ENCODE results near the gene RTEL1. TPM values are rescaled to one million over a fixed set of nuclear protein-coding genes. Genes with fewer than 3 reads are reported as not detected.
"Not testable (repeated sequence)": the region's sequence is repeated elsewhere in the genome, so short reads cannot be mapped to it uniquely, and the experiment has no call there.

Gene RTEL1, protein sequence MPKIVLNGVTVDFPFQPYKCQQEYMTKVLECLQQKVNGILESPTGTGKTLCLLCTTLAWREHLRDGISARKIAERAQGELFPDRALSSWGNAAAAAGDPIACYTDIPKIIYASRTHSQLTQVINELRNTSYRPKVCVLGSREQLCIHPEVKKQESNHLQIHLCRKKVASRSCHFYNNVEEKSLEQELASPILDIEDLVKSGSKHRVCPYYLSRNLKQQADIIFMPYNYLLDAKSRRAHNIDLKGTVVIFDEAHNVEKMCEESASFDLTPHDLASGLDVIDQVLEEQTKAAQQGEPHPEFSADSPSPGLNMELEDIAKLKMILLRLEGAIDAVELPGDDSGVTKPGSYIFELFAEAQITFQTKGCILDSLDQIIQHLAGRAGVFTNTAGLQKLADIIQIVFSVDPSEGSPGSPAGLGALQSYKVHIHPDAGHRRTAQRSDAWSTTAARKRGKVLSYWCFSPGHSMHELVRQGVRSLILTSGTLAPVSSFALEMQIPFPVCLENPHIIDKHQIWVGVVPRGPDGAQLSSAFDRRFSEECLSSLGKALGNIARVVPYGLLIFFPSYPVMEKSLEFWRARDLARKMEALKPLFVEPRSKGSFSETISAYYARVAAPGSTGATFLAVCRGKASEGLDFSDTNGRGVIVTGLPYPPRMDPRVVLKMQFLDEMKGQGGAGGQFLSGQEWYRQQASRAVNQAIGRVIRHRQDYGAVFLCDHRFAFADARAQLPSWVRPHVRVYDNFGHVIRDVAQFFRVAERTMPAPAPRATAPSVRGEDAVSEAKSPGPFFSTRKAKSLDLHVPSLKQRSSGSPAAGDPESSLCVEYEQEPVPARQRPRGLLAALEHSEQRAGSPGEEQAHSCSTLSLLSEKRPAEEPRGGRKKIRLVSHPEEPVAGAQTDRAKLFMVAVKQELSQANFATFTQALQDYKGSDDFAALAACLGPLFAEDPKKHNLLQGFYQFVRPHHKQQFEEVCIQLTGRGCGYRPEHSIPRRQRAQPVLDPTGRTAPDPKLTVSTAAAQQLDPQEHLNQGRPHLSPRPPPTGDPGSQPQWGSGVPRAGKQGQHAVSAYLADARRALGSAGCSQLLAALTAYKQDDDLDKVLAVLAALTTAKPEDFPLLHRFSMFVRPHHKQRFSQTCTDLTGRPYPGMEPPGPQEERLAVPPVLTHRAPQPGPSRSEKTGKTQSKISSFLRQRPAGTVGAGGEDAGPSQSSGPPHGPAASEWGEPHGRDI (N-terminal part only)
- 10 to 100 TPM; 12.8 to 15.9 (median 13.8) TPM for polyA plus RNA-seq (ENCODE audit: insufficient read length in 3 of 3)

GRCh38 chr20:63657937-63658748 is at the start of gene RTEL1:
RTEL1 (plus strand) TSS chr20:63658312; CDS start chr20:63659403, 1,091 bp downstream.
- DNase-seq (ENCODE audit: low read depth in 3 of 3, low spot score in 2 of 3): peak; percentile 89 to 91 (median 90)

- DNase-seq (ENCODE audit: low read depth in 3 of 3, low spot score in 2 of 3): no peak
Measured at GRCh38 chr20:63610581-63611435, 47.3 kb upstream of the RTEL1 start.

- DNase-seq (ENCODE audit: low read depth in 3 of 3, low spot score in 2 of 3): no peak
Measured at GRCh38 chr20:63611646-63612045, 46.5 kb upstream of the RTEL1 start.

DNA sequence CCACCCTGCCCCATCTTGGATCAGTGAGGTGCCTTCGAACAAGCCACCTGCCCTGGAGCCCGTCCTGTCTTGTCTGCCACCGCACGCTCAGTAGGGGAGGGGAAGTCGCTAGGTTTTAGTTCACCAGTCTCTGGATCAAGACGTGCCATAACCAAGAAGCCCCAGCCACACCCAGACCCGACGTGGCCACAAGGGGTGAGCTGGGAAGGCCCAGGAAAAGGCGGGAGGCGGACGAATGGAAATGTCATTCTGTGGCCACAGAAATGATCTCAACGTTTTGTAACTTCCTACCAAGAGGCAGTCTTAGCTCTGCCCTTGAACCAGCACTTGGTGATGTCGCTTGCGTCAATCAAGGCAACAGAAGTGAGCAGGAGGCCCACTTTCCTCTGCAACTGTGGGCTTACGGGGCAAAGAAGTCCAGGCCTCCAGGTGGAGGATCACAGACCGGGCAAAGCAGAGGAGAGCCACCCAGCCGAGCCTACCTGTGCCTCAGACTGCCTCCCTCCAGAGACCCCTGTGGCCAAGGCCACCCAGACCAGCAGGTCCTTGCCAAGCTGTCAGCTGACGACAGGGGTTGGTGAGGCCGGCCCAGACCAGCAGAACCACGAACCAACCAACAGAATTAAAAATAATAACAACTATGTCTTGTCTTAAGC is 45.7 kb upstream of the RTEL1 start:
- DNase-seq (ENCODE audit: low read depth in 3 of 3, low spot score in 2 of 3): no peak

- not testable (repeated sequence) for DNase-seq (ENCODE audit: low read depth in 3 of 3, low spot score in 2 of 3)
Measured at GRCh38 chr20:63613863-63614594, 44.1 kb upstream of the RTEL1 start.

DNA sequence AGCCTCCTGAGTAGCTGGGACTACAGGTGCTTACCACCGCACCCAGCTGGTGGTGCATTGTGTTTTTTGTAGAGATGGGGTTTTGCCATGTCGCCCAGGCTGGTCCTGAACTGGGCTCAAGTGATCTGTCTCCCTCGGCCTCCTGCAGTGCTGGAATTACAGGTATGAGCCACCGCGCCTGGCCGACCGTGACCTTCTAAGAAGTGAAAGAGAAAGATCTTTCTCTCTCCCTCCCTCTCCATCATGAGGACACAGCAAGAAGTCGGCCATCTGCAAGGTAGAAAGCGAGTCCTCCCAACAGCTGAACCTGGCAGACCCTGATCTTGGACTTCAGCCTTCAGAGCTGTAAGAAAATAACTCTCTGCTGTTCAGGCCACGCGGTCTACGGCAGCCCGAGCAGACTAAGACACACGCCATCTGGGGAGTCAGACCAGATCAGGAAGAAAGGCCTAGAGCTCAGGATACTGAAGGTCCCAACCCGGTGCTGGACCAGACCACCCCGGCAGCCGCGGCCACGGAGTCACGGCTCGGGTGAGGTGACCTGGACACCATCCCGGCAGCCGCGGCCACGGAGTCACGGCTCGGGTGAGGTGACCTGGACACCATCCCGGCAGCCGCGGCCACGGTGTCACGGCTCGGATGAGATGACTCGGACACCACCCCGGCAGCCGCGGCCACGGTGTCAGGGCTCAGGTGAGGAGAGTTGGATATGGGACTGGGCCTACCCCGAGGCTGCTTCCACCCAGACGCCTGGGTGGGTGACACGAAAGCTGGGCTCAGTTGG is 40.8 kb upstream of the RTEL1 start:
- no peak for DNase-seq (ENCODE audit: low read depth in 3 of 3, low spot score in 2 of 3)

DNA sequence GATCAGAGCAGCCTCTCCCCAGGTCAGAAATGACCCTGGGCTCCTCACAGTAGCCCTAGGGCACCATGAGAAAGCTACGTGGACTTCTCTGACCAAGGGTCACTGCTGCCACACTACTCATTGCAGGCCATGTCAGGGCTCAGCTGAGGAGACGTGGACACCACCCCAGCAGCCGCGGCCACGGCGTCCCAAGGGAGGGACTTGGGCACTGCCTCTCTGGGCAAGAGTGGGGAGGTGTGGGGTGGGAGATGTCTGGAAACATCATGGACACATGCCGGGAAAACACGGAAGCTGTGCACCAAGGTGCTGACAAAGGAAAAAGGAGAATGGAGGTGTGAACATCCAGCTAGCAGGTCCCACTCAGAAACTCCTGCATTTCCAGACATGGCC is 40.2 kb upstream of the RTEL1 start:
- DNase-seq (ENCODE audit: low read depth in 3 of 3, low spot score in 2 of 3): no peak

GRCh38 chr20:63618291-63618980 is 39.7 kb upstream of the RTEL1 start:
- no peak for DNase-seq (ENCODE audit: low read depth in 3 of 3, low spot score in 2 of 3)

- no peak for DNase-seq (ENCODE audit: low read depth in 3 of 3, low spot score in 2 of 3)
Measured at GRCh38 chr20:63619086-63619485, 39.0 kb upstream of the RTEL1 start.

GRCh38 chr20:63619505-63619904 is 38.6 kb upstream of the RTEL1 start:
- no peak for DNase-seq (ENCODE audit: low read depth in 3 of 3, low spot score in 2 of 3)

DNA sequence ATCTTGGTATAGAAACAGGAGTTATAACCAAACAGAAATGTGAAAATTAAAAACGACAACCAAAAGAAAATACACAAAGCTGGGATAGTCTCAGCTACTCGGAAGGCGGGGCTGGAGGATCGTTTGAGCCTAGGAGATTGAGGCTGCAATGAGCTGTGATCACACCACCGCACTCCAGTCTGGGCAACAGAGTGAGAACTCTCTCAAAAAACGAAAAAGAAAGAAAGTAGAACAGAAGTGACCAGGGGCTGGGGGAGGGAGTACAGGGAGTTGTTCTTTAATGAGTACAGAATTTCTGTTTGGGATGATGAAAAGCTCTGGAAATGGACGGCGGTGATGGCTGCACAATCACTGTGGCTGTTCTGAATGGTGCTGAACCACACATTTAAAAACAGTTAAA is 37.1 kb upstream of the RTEL1 start:
- no peak for DNase-seq (ENCODE audit: low read depth in 3 of 3, low spot score in 2 of 3)

GRCh38 chr20:63622096-63622495 is 36.0 kb upstream of the RTEL1 start:
- no peak for DNase-seq (ENCODE audit: low read depth in 3 of 3, low spot score in 2 of 3)

DNA sequence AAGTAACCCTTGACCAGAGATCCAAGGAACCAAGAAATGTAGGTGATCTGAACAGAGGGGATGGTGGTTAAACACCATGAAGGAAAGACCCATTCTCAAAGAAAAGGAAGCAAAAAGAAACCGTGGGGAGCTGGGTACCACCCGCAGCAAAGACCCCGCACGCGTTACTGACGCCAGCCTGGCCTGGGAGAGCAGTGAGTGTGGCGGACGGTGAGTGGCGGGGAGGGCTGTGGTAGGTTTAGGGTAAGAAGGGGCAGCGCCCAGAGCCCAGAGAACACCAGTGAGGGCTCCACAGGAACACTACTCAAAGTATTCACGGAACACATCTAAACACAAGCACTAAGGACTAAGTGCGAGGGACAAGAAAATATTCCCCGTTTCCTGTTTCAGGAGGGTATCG is 35.4 kb upstream of the RTEL1 start:
- DNase-seq (ENCODE audit: low read depth in 3 of 3, low spot score in 2 of 3): no peak

DNA sequence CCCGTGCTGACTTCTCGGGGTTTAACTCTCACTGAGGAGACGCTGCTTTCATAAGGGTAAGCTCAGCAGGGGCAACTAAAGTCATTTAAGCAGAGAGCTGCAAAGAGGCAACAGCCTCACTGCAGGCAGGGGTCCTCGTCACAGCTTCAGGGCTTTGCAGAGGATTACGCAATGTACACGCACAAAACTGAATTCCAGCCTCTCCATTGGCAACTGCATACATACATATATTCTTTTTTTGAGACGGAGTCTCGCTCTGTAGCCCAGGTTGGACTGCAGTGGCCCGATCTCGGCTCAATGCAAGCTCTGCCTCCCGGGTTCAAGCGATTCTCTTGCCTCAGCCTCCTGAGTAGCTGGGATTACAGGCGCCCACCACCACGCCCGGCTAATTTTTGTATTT is 33.6 kb upstream of the RTEL1 start:
- DNase-seq (ENCODE audit: low read depth in 3 of 3, low spot score in 2 of 3): no peak

- no peak for DNase-seq (ENCODE audit: low read depth in 3 of 3, low spot score in 2 of 3)
Measured at GRCh38 chr20:63625771-63626423, 32.2 kb upstream of the RTEL1 start.

Data from right renal cortex interstitium (tissue), 3 donors.